GM12892 (cell line): ENCODE results near the gene LGMN.
"Not testable (repeated sequence)": the region's sequence is repeated elsewhere in the genome, so short reads cannot be mapped to it uniquely, and the experiment has no call there.

Source experiments
- POLR2A ChIP-seq: IDR thresholded peaks from 2 replicates; pipeline ENCODE4 v1.6.1; 2011; ENCODE audit warnings: low read depth, low read length, control low read depth
- POLR2AphosphoS5 ChIP-seq: IDR thresholded peaks from 2 replicates; pipeline ENCODE4 v1.6.1; 2011; ENCODE audit warnings: low read depth, low read length, control low read depth
- TAF1 ChIP-seq: IDR thresholded peaks from 2 replicates; pipeline ENCODE4 v1.6.1; 2011; ENCODE audit warnings: low read depth, mild to moderate bottlenecking, control low read depth, low read length, borderline replicate concordance

GRCh38 chr14:92775292-92775691 is 26.9 kb upstream of the LGMN start:
- TF ChIP-seq TAF1, POLR2AphosphoS5, POLR2A: not testable (repeated sequence)
